ENCODE data around the gene EPOP. TPM values are rescaled to one million over a fixed set of nuclear protein-coding genes. Genes with fewer than 3 reads are reported as not detected.

Gene EPOP
- total and polyA plus RNA-seq, 2 of the 13 experiments (the other 11 are each of a cell fraction or from before 2014, with no cell fraction given) = 14.7 to 37.8 TPM

GRCh38 chr17:38667099-38667786, 7.5 kb downstream of the EPOP start (continued):
- TF ChIP-seq HBP1 (CRISPR knock-in tag; IDR thresholded peaks at IDR 0.05; ENCODE audit: low read depth) (peak; percentile 78; the same call in 1 of the 2 replicates), ZNF883 (CRISPR knock-in tag; IDR thresholded peaks at IDR 0.05; ENCODE audit: not compliant biosample characterization) (no peak), ZNF547 (CRISPR knock-in tag; IDR thresholded peaks at IDR 0.05) (0 out of 2 replicates have a peak, but pooled peaks have one; percentile 7), ATF2 (CRISPR knock-in tag; IDR thresholded peaks at IDR 0.05) (peak; percentile 67; the same call in 1 of the 2 replicates), ZFP41 (CRISPR knock-in tag; IDR thresholded peaks at IDR 0.05; ENCODE audit: borderline replicate concordance) (no peak), PTBP1 (IDR thresholded peaks at IDR 0.05; ENCODE audit: low read depth, low read length, poor library complexity, severe bottlenecking) (no peak), ZNF644 (CRISPR knock-in tag; IDR thresholded peaks at IDR 0.05; ENCODE audit: low read depth) (peak; percentile 23; the same call in 1 of the 2 replicates), KDM6A (CRISPR knock-in tag; IDR thresholded peaks at IDR 0.05; ENCODE audit: low read depth) (no peak; the same call in 1 of the 2 replicates), ASH2L (IDR thresholded peaks at IDR 0.05; ENCODE audit: insufficient read length, low read depth, low read length) (peak; percentile 30), ATRX (CRISPR knock-in tag; IDR thresholded peaks at IDR 0.05; ENCODE audit: borderline replicate concordance) (no peak), GTF2F1 (IDR thresholded peaks at IDR 0.05; ENCODE audit: low read length) (no peak; the same call in 1 of the 2 replicates), ZMAT5 (CRISPR knock-in tag; IDR thresholded peaks at IDR 0.05; ENCODE audit: borderline replicate concordance, low read depth) (no peak), BCL6 (CRISPR knock-in tag; IDR thresholded peaks at IDR 0.05) (peak; percentile 68; the same call in 1 of the 2 replicates), JUN (CRISPR knock-in tag; IDR thresholded peaks at IDR 0.05) (no peak), ZHX1 (CRISPR knock-in tag; IDR thresholded peaks at IDR 0.05; ENCODE audit: low read depth) (no peak), ZFX (CRISPR knock-in tag; IDR thresholded peaks at IDR 0.05; ENCODE audit: low read depth) (peak; percentile 47; the same call in 1 of the 2 replicates), SNAPC4 (CRISPR knock-in tag; IDR thresholded peaks at IDR 0.05) (no peak), FOXC1 (CRISPR knock-in tag; IDR thresholded peaks at IDR 0.05; ENCODE audit: borderline replicate concordance) (0 out of 2 replicates have a peak, but pooled peaks have one; percentile 24)
